SK-N-SH treated with all-trans-retinoic acid at 6 μM for 48 hours (cell line): Measurements from ENCODE around the gene IGDCC3.

Source experiments
- ESRRG ChIP-seq: fragments of 250-450 bp; sonication (Bioruptor Pico); IDR thresholded peaks from 2 replicates; pipeline ENCODE4 v1.6.1; 2021; ENCODE audit warnings: mild to moderate bottlenecking
- GLIS3 ChIP-seq: fragments of 250-450 bp; sonication (Bioruptor Pico); IDR thresholded peaks from 2 replicates; pipeline ENCODE4 v1.5.0; 2020; ENCODE audit warnings: mild to moderate bottlenecking, moderate library complexity
- OSR1 ChIP-seq: fragments of 250-450 bp; sonication (Bioruptor Pico); IDR thresholded peaks from 2 replicates; pipeline ENCODE4 v1.8.0; 2022; ENCODE audit warnings: moderate library complexity, mild to moderate bottlenecking, inconsistent platforms
- PATZ1 ChIP-seq: fragments of 250-450 bp; sonication (Bioruptor Pico); IDR thresholded peaks from 2 replicates; pipeline ENCODE4 v1.8.0; 2020; ENCODE audit warnings: mild to moderate bottlenecking, moderate library complexity, borderline replicate concordance
- RARB ChIP-seq: fragments of 250-450 bp; sonication (Bioruptor Pico); IDR thresholded peaks from 2 replicates; pipeline ENCODE4 v1.8.0; 2021; ENCODE audit warnings: mild to moderate bottlenecking, moderate library complexity
- SNAI2 ChIP-seq: fragments of 250-450 bp; sonication (Bioruptor Pico); IDR thresholded peaks from 2 replicates; pipeline ENCODE4 v1.5.0; 2020; ENCODE audit warnings: mild to moderate bottlenecking, moderate library complexity
- ZFP3 ChIP-seq: fragments of 250-450 bp; sonication (Bioruptor Pico); IDR thresholded peaks from 2 replicates; pipeline ENCODE4 v1.5.0; 2020; ENCODE audit warnings: mild to moderate bottlenecking, moderate library complexity

DNA sequence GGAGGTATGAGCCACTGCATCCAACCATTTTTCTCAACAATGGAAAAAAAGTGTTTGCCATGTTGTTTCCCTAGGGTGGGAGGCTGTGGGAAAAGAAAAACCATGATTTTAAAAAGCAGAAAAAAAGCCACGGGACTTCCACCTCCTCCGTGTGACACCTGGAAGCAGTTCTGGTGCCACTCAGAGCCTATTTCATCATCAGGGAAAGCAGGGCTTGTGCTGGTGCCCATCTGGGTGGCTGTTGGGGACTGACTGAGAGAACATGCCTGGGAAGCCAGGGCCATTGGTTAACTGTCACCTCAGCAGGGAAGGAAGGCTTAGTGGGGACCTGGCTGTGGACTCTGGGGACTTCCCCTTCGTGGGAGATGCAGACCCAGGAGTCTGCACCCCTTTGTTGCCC, 66.0 kb downstream of the IGDCC3 start:
- TF ChIP-seq ZFP3 (CRISPR knock-in tag) (no peak), SNAI2 (CRISPR knock-in tag) (no peak), RARB (CRISPR knock-in tag) (no peak), PATZ1 (no peak), ESRRG (CRISPR knock-in tag) (no peak), GLIS3 (no peak), OSR1 (CRISPR knock-in tag) (no peak)
